ENCODE data around the gene NTRK1.
A peak's percentile ranks its signal among the peaks of the same experiment; 100 is the strongest.

The NTRK1 gene

GRCh38 chr1:156899956-156900718 is 39.5 kb downstream of the NTRK1 start:
- DNase-seq, result peak; percentile 69

GRCh38 chr1:156900896-156901589 is 40.4 kb downstream of the NTRK1 start:
- no peak for DNase-seq

GRCh38 chr1:156901590-156901900 is 40.9 kb downstream of the NTRK1 start:
- DNase-seq, result no peak

- peak; percentile 76 for DNase-seq
Measured at GRCh38 chr1:156901966-156902915, 41.6 kb downstream of the NTRK1 start.

GRCh38 chr1:156903328-156904091 is 42.8 kb downstream of the NTRK1 start:
- DNase-seq, result no peak

- no peak for DNase-seq
Measured at GRCh38 chr1:156904187-156904959, 43.7 kb downstream of the NTRK1 start.

- no peak for DNase-seq
Measured at GRCh38 chr1:156905176-156905575, 44.5 kb downstream of the NTRK1 start.

- DNase-seq, result no peak
Measured at GRCh38 chr1:156905651-156906050, 45.0 kb downstream of the NTRK1 start.

- no peak for DNase-seq
Measured at GRCh38 chr1:156906206-156906906, 45.7 kb downstream of the NTRK1 start.

- DNase-seq, result no peak
Measured at GRCh38 chr1:156908541-156908940, 47.9 kb downstream of the NTRK1 start.

- DNase-seq, result no peak
Measured at GRCh38 chr1:156908955-156909354, 48.3 kb downstream of the NTRK1 start.

- no peak for DNase-seq
Measured at GRCh38 chr1:156909671-156910070, 49.0 kb downstream of the NTRK1 start.

GRCh38 chr1:156910309-156910782 is 49.7 kb downstream of the NTRK1 start:
- DNase-seq, result no peak

GRCh38 chr1:156911577-156912298 is 51.1 kb downstream of the NTRK1 start:
- DNase-seq, result no peak

GRCh38 chr1:156912310-156912709 is 51.6 kb downstream of the NTRK1 start:
- DNase-seq, result no peak

GRCh38 chr1:156912861-156913808 is 52.5 kb downstream of the NTRK1 start:
- no peak for DNase-seq

GRCh38 chr1:156913809-156914387 is 53.2 kb downstream of the NTRK1 start:
- no peak for DNase-seq

- DNase-seq, result peak; percentile 65
Measured at GRCh38 chr1:156914440-156914856, 53.8 kb downstream of the NTRK1 start.
